Loucy (cell line): ENCODE data around the gene EPN2.

Experiments used
- H2AFZ ChIP-seq: fragments of 200-600 bp; sonication (generic); 2 replicates; pipeline ENCODE4 v1.6.0; 2016; ENCODE audit warnings: antibody characterized with exemption, mild to moderate bottlenecking, low read length, moderate library complexity
- H3F3A ChIP-seq: fragments of 200-600 bp; 2 replicates; pipeline ENCODE4 v1.6.0; 2016; ENCODE audit warnings: antibody characterized with exemption, low read depth, mild to moderate bottlenecking
- H3K27me3 ChIP-seq: fragments of 200-600 bp; sonication (generic); 2 replicates; pipeline ENCODE4 v1.6.1; 2014; ENCODE audit warnings: low read length, mild to moderate bottlenecking; ENCODE audit not compliant: insufficient read depth, poor library complexity, severe bottlenecking
- H3K36me3 ChIP-seq: fragments of 200-600 bp; sonication (generic); 2 replicates; pipeline ENCODE4 v1.6.1; 2016; ENCODE audit warnings: low read length; ENCODE audit not compliant: insufficient read depth
- H3K4me1 ChIP-seq: fragments of 200-600 bp; sonication (generic); 2 replicates; pipeline ENCODE4 v1.5.1; 2014; ENCODE audit warnings: low read length, mild to moderate bottlenecking; ENCODE audit not compliant: insufficient read depth, poor library complexity, severe bottlenecking
- H3K4me2 ChIP-seq: fragments of 200-600 bp; sonication (generic); 2 replicates; pipeline ENCODE4 v1.6.0; 2014; ENCODE audit warnings: antibody characterized with exemption, low read length, low read depth, mild to moderate bottlenecking; ENCODE audit not compliant: poor library complexity, severe bottlenecking
- H3K4me3 ChIP-seq: fragments of 200-600 bp; sonication (generic); 2 replicates; pipeline ENCODE4 v1.5.1; 2014; ENCODE audit warnings: low read length, mild to moderate bottlenecking, mixed read lengths; ENCODE audit not compliant: poor library complexity, severe bottlenecking
- H3K79me2 ChIP-seq: fragments of 200-600 bp; sonication (generic); 2 replicates; pipeline ENCODE4 v1.6.1; 2014; ENCODE audit warnings: low read length; ENCODE audit not compliant: insufficient read depth
- H3K9ac ChIP-seq: fragments of 200-600 bp; sonication (generic); 2 replicates; pipeline ENCODE4 v1.6.0; 2014; ENCODE audit warnings: mild to moderate bottlenecking, low read depth, low read length, moderate library complexity; ENCODE audit not compliant: poor library complexity, severe bottlenecking
- H3K9me2 ChIP-seq: fragments of 200-600 bp; sonication (generic); replicated peaks from 2 replicates; pipeline ENCODE4 v1.6.1; 2016; ENCODE audit warnings: low read depth, low read length, mixed read lengths
- H3K9me3 ChIP-seq: fragments of 200-600 bp; sonication (generic); 2 replicates; pipeline ENCODE4 v1.6.1; 2014; ENCODE audit warnings: mild to moderate bottlenecking, antibody characterized with exemption, low read length, low read depth; ENCODE audit not compliant: insufficient read depth
- H4K20me1 ChIP-seq: fragments of 200-600 bp; sonication (generic); 2 replicates; pipeline ENCODE4 v1.6.0; 2014; ENCODE audit warnings: antibody characterized with exemption, low read length, mild to moderate bottlenecking; ENCODE audit not compliant: insufficient read depth, poor library complexity, severe bottlenecking
- EZH2phosphoT487 ChIP-seq: fragments of 200-600 bp; IDR thresholded peaks from 2 replicates; pipeline ENCODE4 v1.6.1; 2018; ENCODE audit warnings: antibody characterized with exemption, mild to moderate bottlenecking, moderate library complexity, borderline replicate concordance
- TF ChIP-seq, protein P1 (sequence below): fragments of 200-600 bp; sonication (generic); conservative IDR thresholded peaks from 2 replicates; pipeline ENCODE4 v1.5.1; 2014; ENCODE audit warnings: mild to moderate bottlenecking, antibody characterized with exemption, low read length

The EPN2 gene

GRCh38 chr17:19327031-19327783 is 90.0 kb downstream of the EPN2 start:
- Histone ChIP-seq H3K4me3 (no peak overlapping the region), H3K9ac (no peak overlapping the region)
- TF ChIP-seq, protein P1, sequence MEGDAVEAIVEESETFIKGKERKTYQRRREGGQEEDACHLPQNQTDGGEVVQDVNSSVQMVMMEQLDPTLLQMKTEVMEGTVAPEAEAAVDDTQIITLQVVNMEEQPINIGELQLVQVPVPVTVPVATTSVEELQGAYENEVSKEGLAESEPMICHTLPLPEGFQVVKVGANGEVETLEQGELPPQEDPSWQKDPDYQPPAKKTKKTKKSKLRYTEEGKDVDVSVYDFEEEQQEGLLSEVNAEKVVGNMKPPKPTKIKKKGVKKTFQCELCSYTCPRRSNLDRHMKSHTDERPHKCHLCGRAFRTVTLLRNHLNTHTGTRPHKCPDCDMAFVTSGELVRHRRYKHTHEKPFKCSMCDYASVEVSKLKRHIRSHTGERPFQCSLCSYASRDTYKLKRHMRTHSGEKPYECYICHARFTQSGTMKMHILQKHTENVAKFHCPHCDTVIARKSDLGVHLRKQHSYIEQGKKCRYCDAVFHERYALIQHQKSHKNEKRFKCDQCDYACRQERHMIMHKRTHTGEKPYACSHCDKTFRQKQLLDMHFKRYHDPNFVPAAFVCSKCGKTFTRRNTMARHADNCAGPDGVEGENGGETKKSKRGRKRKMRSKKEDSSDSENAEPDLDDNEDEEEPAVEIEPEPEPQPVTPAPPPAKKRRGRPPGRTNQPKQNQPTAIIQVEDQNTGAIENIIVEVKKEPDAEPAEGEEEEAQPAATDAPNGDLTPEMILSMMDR: no peak
- no peak for TF ChIP-seq EZH2phosphoT487

GRCh38 chr17:19328441-19329061 is 91.4 kb downstream of the EPN2 start:
- TF ChIP-seq EZH2phosphoT487: no peak
- TF ChIP-seq, protein P1: no peak
- Histone ChIP-seq H3K4me2 (no peak overlapping the region), H3K27me3 (peaks cover 9% of the 10 kb centered on the region), H3K4me3 (no peak overlapping the region), H3K79me2 (no peaks in the 10 kb centered on the region), H3F3A (no peaks in the 10 kb centered on the region), H3K9ac (no peak overlapping the region), H2AFZ (no peak overlapping the region), H3K9me3 (no peaks in the 10 kb centered on the region), H4K20me1 (no peaks in the 10 kb centered on the region), H3K9me2 (no peaks in the 10 kb centered on the region), H3K36me3 (no peaks in the 10 kb centered on the region), H3K4me1 (no peaks in the 10 kb centered on the region)

More at GRCh38 chr17:19327031-19327783, 90.0 kb downstream of the EPN2 start:
- Histone ChIP-seq H3K4me1 (no peaks in the 10 kb centered on the region), H4K20me1 (no peaks in the 10 kb centered on the region), H3K4me2 (no peak overlapping the region), H3K79me2 (no peaks in the 10 kb centered on the region), H3K9me3 (no peaks in the 10 kb centered on the region), H2AFZ (no peak overlapping the region), H3F3A (no peaks in the 10 kb centered on the region), H3K27me3 (peaks cover 16% of the 10 kb centered on the region), H3K36me3 (no peaks in the 10 kb centered on the region), H3K9me2 (no peaks in the 10 kb centered on the region)

DNA sequence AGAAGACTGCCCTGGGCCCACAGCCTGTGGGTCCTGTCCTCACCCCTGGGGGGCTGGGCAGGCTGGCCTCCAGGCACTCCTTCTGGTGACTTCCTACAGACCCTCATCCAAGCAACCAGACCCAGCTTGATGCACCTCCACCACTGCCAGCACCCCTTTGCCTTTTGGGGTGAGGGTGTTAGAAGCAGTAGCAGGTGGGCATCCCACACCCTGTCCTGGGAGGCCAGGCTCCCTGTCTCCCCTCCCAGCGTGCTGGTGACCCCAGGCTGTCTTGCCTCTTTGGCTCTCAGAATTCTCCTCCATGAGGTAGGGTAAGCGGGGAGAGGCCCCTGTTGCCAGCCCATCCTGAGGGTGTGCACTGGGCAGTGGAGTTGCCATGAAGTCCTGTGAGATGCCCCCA is 92.0 kb downstream of the EPN2 start:
- peaks cover 5% of the 10 kb centered on the region for H3K27me3 ChIP-seq
- no peak for TF ChIP-seq EZH2phosphoT487
- TF ChIP-seq, protein P1: no peak
- H3K36me3 ChIP-seq: no peaks in the 10 kb centered on the region
- no peaks in the 10 kb centered on the region for H3K4me1 ChIP-seq
- H3K4me2 ChIP-seq: no peak overlapping the region
- no peak overlapping the region for H3K4me3 ChIP-seq
- no peaks in the 10 kb centered on the region for H4K20me1 ChIP-seq
- H3K9me2 ChIP-seq: no peaks in the 10 kb centered on the region
- no peaks in the 10 kb centered on the region for H3K79me2 ChIP-seq
- no peak overlapping the region for H2AFZ ChIP-seq
- no peaks in the 10 kb centered on the region for H3F3A ChIP-seq
- no peak overlapping the region for H3K9ac ChIP-seq
- H3K9me3 ChIP-seq: no peaks in the 10 kb centered on the region
